Fibroblast of the aortic adventitia (primary cell): ENCODE measurements around the gene CACNA1I. TPM values are rescaled to one million over a fixed set of nuclear protein-coding genes. Genes with fewer than 3 reads are reported as not detected.

ENCODE experiments used
- DNase-seq: peaks from one replicate; pipeline ENCODE4 v3.0.0-alpha.2; 2010; ENCODE audit warnings: low read depth
- H3K4me3 ChIP-seq: 2 replicates; pipeline ENCODE4 v1.5.1; 2011; ENCODE audit warnings: low read depth, mild to moderate bottlenecking, control low read depth, low read length, moderate library complexity
- total RNA-seq: library from RNA; depleted of rRNA; stranded (reverse); fragments of >200 nt; gene quantifications from 2 replicates; pipeline ENCODE4 v1.2.3, GENCODE V29; 2012; ENCODE audit warnings: low replicate concordance
- TF ChIP-seq, protein P1 (sequence below): IDR thresholded peaks from 2 replicates; pipeline ENCODE4 v1.5.1; 2011; ENCODE audit warnings: mild to moderate bottlenecking, low read length, control low read depth, inconsistent platforms; ENCODE audit not compliant: insufficient read depth

CACNA1I gene
- total RNA-seq, 1 donor = under 0.01 TPM

DNA sequence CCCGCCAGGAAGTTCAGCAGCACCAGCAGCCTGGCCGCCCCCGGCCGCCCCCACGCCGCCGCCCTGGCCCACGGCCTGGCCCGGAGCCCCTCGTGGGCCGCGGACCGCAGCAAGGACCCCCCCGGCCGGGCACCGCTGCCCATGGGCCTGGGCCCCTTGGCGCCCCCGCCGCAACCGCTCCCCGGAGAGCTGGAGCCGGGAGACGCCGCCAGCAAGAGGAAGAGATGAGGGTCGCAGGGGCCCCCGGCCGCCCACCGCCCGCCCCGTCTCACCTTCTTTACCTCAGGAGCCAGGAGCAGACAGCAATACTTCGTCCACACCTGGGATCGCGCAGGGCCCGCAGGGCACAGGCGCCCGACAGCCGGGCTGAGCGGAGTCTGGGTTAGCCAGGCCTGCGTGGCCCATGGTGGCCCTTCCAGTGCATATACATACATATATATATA is 115.6 kb downstream of the CACNA1I start:
- TF ChIP-seq, protein P1, sequence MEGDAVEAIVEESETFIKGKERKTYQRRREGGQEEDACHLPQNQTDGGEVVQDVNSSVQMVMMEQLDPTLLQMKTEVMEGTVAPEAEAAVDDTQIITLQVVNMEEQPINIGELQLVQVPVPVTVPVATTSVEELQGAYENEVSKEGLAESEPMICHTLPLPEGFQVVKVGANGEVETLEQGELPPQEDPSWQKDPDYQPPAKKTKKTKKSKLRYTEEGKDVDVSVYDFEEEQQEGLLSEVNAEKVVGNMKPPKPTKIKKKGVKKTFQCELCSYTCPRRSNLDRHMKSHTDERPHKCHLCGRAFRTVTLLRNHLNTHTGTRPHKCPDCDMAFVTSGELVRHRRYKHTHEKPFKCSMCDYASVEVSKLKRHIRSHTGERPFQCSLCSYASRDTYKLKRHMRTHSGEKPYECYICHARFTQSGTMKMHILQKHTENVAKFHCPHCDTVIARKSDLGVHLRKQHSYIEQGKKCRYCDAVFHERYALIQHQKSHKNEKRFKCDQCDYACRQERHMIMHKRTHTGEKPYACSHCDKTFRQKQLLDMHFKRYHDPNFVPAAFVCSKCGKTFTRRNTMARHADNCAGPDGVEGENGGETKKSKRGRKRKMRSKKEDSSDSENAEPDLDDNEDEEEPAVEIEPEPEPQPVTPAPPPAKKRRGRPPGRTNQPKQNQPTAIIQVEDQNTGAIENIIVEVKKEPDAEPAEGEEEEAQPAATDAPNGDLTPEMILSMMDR = no peak
- no peak for DNase-seq
- H3K4me3 ChIP-seq = no peak overlapping the region

DNA sequence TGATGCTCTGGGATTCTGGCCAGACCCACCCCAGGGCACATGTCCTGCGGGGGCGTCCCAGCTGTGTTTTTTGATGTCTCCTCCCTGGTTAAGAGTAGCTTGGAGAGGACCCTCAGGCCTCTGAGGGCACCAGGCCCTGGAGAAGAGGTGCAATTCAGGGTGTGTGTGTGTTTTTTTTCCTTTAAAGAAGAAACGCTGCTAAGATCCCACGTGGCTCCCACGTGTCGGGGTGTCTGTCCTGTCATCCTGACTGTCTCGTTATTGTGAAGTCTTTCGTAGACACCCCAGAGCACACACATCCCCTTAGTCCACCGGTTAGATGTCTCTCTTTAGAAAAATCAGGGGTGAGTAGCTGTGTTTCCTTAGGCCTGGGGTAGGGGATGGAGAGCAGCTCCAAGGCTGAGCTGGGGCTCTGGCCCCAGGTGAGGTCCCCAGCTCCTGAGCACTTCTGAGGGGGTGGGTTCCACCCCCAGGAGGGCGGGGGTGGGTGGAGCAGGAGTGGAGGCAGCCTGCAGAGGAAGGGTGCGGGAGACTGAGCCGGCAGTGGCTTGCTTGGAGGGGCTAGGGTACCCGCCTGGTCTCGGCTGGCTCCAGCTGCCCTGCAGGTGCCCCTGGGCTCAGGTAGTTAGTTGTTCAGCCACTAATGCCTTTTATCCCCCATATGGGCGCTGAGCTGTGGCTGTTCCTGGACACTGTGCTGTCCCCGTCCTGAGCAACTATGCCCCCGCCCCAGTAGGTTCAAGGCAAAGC is 116.4 kb downstream of the CACNA1I start:
- DNase-seq = no peak
- TF ChIP-seq, protein P1 = no peak
- H3K4me3 ChIP-seq = no peak overlapping the region

DNA sequence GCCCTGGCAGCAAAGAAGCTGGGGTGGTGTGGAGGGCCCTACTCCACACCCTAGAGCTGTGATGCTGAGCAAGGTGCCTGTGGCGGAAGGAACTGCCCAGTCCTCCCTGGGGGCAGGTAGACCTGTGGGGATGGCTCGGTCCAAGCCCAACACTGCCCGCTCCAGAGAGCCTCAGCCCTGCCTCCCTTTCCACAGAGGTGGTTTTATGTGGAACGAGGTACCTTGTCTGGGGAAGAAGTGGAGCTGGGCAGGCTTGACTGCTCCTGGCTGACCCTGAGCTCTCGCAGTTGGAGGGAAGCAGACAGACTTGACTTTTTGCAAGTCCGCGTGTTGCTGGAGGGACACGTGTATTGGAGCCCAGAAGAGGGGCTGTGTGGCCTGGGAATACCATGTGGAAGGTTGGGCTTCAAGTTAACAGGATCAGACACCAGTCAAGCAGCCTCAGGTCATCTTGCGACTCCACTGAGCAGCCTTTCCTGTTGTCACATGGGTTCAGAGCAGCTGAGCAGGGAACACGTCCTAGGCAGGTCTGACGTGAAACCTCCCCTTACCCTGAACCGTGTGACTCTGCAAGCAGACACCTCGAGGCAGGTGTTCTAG is 117.7 kb downstream of the CACNA1I start:
- no peak overlapping the region for H3K4me3 ChIP-seq
- DNase-seq = no peak
- TF ChIP-seq, protein P1 = no peak

DNA sequence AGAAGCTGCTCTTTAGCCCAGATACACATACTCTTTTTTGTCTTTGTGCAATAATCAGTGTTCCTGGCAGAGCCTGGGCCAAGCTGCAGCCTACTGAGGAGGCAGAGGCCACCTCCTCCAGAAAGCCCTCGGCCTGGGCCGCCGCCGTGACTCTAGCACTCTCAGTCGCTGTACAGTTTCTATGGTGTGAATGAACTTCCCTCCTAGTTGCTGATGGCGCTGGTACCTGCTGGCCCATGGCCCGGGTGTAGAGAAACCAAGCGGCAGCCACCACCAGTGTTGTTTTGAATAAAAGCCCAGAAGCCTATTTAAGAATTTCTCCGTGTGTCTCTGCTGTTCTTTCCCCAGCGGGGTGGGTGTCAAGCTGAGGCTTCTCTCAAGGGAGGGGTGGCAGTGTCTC is 118.9 kb downstream of the CACNA1I start:
- TF ChIP-seq, protein P1 = no peak

DNA sequence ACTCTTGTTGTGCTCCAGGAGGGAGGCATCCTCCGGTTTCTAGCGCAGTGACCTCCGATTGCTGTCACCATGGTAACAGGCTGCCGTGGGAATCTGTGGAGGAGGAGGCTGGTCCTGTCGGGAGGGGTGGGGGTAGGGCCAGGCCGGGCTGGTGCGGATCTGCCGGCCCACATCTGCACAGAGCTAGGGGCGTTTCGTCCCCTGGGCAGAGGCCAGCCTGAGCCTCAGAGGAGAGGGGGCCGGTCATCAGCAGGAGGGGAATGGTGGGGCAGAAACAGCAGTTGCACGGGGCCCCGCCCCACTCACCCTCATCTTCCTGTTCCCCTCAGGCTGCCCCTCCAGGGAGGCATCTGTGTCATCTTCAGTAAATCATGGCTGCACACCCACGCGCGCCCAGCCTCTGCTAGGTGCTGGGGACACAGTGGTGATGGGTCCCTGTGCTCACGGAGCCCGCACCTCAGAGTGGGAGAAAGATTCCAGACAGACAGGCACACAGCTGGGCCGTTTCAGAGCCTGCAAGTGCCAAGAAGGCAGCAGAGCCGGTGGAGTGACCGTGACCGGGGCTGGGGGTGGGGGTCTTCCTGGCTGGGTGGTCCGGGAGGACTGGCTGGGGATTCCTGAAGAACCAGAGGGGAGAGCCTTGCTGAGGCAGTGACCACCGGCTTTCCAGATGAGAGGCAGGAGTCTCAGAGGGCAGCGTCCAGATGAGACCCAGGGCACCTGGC is 120.5 kb downstream of the CACNA1I start:
- no peak for DNase-seq
- TF ChIP-seq, protein P1 = no peak

More for the DNA sequence above, 118.9 kb downstream of the CACNA1I start:
- no peak overlapping the region for H3K4me3 ChIP-seq
- DNase-seq = no peak

DNA sequence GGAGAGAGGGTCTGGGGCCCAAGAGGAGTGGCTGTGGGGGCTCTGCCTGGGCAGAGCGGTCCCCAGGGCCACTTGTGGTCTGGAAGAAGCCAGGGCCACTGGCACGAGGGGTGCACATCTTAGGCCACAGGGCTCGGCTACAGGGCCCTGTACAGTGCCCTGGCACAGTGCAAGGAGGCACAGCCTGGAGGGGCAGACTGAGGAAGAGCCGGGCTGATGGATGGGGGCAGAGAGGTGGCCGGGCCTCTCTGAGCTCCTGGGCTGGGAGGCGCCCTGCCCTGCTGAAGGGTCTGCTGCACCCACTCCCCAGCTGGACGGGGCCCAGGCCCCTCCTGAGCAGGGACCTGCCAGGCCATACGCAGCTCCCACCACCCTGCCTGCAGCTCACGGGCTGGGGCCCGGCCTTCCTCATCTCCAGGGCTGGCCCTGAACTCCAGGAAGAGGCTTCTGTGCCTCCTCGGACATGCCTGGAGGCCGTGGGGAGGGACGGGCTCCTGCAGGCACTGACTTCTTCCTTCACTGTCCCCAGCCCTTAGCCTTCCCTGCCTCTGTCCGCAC is 123.5 kb downstream of the CACNA1I start:
- DNase-seq = no peak
- TF ChIP-seq, protein P1 = no peak
- no peak overlapping the region for H3K4me3 ChIP-seq

More for the DNA sequence above, 120.5 kb downstream of the CACNA1I start:
- no peak overlapping the region for H3K4me3 ChIP-seq
